DMS53 treated with DMSO at 0.1 percent for 48 hours (cell line): ENCODE data around the gene RCOR1.
"Not testable (repeated sequence)": the region's sequence is repeated elsewhere in the genome, so short reads cannot be mapped to it uniquely, and the experiment has no call there.

Source experiments
- DNase-seq: peaks from one replicate; lab custom pipeline; 2025; ENCODE audit not compliant: unreplicated experiment; lab: John Stamatoyannopoulos, UW

RCOR1 gene

DNA sequence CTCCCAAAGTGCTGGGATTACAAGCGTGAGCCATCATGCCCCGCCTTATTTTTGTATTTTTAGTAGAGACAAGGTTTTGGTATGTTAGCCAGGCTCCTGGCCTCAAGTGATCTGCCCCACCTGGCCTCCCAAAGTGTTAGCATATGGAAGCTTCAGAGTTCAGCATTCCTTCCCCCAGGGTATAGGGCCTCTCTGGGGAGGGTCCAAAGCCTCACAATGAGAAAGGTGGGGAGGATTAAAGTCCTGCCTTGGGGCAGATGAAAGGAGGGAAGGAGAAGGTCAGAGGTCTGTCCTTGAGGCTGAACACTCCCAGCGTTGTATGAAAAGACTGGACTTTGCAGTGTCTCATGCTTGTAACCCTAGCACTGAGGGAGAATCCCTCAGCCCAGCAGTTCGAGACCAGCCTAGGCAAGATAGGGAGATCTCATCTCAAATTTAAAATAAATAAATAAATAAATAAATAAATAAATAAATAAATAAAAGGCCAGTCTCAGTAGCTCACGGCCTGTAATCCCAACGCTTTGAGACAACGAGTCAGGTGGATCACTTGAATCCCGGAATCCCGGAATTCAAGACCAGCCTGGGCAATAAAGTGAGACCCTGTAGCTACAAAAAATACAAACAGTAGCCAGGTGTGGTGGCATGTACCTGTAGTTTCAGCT is 22.0 kb upstream of the RCOR1 start:
- DNase-seq: no peak

DNA sequence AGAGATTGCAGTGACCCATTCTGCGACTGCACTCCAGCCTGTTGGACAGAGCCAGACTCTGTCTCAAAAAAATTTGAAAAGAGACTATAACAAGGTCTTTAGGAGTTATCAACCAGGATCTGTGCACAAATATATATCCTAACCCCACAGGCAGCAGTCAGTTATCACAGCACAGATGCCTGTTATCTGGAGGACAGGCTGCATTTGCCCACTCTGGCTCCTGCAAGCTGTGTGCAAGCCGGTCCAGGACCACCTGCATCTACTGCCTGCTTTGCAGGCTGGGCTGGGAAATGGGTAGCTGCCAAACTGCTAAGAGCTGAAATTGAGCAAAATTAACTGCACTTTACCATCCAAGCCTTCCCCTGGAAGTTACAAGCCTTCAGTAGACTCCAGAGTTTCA is 21.4 kb upstream of the RCOR1 start:
- no peak for DNase-seq

DNA sequence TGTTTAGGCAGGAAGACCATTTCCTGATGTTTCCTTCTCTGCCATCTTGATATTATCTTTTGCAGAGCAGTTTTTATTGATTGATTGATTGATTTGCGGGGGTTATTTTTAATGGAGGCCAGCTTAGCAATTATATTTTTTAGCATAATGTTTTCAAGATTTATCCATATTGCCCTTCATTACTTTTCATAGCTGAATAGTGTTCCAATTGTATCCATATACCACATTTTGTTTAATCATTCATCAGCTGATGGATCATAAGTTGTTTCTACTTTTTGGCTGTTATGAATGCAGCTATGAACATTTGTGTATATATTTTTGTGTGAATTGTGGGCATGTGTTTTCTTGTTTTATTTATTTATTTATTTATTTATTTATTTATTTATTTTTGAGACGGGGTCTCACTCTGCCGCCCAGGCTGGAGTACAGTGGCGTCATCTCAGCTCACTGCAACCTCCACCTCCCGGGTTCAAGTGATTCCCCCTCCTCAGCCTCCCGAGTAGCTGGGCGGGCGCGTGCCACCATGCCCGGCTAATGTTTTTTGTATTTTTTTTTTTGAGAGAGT is 20.9 kb upstream of the RCOR1 start:
- no peak for DNase-seq

DNA sequence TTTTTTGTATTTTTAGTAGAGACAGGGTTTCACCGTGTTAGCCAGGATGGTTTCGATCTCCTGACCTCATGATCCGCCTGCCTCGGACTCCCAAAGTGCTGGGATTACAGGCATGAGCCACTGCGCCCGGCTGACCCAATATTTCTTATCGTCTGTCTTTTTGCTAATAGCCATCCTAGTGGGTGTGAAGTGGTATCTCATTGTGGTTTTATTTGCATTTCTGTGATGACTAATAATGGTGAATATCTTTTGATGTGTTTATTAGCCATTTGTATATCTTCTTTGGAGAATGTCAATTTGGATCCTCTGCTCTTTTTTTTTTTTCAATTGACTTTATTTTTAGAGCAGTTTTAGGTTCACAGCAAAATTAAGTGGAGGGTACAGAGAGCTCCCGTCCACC is 19.3 kb upstream of the RCOR1 start:
- DNase-seq: not testable (repeated sequence)

DNA sequence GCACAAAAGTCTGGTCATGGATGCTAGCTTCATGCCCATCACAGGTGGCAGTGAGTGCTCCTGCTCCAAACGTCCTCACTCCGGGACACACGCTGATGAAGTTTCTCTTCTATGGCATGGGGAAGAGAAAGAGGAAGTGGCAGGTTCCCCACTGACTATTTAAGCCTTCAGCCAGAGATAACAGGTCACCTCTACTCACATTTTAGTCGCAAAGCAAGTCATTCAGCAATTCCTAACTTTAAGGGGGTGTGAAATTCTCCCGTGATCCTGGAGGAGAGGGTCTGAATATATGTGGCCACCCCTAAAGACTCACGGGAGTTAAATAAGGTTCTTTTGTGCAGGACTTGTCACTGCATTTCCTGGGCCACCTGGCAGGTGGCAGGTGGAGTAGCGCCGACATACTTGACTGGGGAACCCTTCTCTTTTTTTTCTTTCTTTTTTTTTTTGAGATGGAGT is 18.8 kb upstream of the RCOR1 start:
- no peak for DNase-seq

DNA sequence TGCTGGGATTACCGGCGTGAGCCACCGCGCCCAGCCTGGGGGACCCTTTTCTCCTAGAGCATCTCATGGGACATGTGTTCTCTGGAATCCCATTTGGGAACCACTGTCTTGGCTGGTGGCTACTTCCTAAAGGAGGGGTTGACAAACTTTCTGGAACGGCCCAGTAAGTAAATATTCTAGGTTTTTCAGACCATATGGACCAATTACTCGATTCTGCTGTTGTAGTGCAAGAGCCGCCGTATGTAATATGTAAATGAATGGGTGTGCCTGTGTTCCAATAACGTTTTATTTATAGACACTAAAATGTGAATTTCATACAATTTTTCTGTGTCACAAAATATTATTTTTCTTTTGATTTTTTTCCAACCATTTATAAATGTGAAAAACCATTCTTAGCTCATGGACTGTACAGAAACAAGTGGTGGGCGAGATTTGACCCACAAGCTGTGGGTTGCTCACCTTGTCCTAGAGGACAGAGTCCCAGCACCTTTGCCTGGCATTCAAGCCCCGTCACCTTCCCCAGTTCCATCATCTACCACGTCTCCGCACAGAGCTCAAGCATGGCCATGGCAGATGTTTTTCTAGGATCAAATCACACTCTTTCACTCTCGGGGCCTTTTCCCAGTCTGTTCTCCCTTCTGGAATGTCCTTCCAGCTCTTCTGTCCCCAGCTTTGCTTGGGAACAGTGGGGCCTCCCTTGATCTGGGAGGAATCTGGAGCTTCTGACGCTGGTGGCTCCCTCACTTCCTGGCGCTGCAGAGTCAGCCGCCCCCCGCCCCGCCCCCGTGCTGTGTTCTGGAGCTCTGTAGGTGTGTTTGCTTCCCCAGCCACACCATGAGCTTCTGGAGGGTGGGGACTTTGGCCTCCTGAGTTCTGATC is 17.9 kb upstream of the RCOR1 start:
- DNase-seq: no peak

DNA sequence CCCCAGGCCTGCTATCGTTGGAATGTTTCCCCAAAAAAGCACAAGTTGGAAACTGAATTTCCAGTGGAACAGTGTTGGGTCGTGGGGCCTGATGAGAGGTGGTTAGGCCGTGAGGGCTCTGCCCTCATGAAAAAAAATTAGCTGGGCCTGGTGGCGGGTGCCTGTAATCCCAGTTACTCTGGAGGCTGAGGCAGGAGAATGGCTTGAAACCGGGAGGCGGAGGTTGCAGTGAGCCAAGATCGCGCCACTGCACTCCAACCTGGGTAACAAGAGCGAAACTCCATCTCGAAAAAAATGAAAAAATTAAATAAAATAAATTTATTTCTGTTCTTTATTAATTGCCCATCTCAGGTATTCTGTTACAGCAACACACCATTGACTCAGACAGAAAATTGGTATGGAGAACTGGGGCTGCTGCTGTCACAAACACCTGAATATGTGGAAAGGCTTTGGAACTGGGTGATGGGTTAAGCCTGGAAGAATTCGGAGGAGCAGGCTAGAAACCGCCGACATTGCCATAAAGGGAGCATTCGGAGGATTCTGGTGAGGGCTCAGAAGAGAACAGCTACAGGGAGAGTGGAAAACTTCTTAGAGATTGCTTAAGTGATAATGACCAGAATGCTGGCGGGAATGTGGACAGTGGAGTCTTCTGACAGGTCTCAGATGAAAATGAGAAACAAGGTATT is 17.1 kb upstream of the RCOR1 start:
- DNase-seq: no peak

DNA sequence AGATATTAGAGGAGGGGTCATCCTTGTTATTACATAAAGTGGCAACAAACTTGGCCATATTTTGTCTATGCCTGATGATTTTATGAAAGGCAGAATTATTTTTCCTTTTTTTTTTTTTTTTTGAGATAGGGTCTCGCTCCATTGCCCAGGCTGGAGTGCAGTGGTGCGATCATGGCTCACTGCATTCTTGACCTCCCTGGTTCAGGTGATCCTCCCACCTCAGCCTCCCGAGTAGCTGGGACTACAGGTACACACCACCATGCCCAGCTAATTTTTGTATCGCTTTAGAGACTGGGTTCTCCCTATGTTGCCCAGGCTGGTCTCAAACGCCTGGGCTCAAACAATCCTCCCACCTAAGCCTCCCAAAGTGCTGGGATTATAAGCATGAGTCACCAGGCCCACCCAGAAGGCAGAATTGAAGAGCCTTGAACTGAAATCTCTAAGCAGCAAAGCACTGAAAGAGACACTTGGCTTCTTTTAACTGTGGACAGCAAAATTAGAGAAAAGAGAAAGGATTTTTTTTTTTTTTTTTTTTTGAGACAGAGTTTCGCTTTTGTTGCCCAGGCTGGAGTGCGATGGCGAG is 16.5 kb upstream of the RCOR1 start:
- DNase-seq: not testable (repeated sequence)

DNA sequence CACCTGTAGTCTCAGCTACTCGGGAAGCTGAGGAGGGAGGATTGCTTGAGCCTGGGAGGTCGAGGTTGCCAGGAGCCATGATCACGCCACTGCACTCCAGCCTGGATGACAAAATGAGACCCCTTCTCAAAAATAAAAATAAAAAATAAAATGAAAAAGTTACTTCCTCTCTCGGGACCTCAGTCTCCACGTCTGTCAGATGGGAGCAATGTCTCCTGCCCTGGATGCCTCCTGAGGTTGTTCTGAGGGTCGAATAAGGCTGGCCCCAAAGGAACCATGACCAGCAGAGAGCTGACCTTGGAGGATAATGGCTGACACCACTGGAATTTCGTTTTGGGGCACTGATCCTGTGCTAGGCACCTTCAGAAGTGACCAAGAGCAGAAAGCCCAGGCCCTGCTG is 13.6 kb upstream of the RCOR1 start:
- DNase-seq: no peak

DNA sequence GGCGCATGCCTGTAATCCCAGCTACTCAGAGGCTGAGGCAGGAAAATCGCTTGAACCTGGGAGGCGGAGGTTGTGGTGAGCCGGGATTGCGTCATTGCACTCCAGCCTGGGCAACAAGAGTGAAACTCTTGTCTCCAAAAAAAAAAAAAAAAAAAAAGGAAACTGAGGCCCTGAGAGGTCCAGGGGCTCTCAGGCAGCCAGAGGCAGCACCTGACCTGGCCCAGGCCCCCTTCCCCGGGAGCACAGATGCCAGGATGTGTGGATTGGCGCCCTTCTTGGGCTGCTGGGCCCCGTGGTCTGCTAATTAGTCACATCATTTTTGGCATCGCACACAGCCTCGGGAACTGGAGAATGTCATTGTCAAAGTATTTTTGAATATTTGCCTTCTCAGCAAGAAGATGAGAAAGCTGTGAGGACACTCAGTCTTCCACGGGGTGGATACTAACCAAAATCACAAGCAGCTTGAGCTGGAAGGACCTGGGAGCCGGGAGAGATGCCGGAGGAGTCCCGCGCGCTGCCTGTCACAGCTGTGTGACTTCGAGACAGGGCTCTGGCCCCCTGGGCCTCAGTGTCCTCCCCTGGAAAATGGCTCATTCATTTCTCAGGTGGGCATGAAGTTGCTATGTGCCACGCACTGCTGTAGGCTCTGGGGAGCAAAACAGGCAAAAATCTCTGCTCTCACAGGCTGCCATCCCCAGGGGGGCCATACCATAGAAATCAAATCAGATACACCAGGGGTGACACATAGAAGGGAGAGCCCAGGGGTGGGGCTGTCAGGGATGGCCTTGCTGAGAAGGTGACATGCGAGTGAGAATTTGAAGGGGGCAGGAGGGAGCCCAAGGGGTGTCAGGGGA is 12.5 kb upstream of the RCOR1 start:
- no peak for DNase-seq

DNA sequence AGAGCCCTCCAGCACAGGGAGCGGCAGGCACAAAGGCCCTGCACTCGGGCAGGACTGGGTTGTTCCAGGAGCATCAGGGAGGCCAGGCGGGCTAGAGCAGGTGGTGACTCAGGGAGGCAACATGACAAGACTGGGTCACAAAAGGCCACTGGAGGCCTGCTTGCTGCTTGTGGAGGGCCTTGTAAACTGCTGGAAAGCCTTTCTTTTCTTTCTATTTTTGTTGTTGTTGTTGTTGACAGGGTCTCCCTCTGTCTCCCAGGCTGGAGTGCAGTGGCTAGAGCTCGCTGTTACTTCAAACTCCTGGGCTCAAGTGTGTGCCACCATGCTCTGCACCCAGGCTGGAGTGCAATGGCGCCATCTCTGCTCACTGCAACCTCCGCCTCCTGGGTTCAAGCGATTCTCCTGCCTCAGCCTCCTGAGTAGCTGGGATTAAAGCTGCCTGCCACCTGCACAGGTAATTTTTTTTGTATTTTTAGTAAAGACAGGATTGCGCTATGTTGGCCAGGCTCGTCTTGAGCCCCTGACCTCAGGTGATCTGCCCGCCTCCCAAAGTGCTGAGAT is 11.8 kb upstream of the RCOR1 start:
- DNase-seq: no peak

DNA sequence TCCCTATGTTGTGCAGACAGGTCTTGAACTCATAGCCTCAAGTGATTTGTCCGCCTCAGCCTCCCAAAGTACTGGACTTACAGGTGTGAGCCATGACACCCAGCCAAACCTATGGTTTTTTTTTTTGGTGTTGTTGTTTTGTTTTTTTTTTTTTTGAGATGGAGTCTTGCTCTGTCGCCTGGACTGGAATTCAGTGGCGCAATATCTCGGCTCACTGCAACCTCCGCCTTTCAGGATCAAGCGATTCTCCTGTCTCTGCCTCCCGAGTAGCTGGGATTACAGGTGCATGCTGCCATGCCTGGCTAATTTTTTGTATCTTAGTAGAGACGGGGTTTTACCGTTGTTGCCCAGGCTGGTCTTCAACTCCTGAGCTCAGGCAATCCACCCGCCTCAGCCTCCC is 11.3 kb upstream of the RCOR1 start:
- DNase-seq: no peak

DNA sequence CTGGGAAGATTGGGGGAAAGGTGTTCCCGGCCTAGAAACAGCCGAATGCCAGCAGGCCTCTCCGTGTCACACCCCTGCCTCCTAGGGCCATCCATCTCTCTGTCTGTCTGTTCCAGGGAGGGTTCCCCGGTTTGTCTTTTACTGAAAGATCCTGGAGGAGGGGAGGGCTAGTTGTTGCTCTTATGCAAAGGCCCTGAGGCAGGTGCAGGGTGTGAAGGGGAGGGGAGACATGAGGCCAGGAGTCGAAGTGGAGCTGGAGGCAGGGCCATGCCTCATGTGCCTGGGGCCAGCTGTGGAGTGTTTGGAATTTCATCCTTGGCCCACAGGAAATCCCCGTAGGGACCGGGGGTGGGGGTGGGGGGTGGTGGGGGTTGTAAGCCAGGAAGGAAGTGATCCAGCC is 8.7 kb upstream of the RCOR1 start:
- no peak for DNase-seq

DNA sequence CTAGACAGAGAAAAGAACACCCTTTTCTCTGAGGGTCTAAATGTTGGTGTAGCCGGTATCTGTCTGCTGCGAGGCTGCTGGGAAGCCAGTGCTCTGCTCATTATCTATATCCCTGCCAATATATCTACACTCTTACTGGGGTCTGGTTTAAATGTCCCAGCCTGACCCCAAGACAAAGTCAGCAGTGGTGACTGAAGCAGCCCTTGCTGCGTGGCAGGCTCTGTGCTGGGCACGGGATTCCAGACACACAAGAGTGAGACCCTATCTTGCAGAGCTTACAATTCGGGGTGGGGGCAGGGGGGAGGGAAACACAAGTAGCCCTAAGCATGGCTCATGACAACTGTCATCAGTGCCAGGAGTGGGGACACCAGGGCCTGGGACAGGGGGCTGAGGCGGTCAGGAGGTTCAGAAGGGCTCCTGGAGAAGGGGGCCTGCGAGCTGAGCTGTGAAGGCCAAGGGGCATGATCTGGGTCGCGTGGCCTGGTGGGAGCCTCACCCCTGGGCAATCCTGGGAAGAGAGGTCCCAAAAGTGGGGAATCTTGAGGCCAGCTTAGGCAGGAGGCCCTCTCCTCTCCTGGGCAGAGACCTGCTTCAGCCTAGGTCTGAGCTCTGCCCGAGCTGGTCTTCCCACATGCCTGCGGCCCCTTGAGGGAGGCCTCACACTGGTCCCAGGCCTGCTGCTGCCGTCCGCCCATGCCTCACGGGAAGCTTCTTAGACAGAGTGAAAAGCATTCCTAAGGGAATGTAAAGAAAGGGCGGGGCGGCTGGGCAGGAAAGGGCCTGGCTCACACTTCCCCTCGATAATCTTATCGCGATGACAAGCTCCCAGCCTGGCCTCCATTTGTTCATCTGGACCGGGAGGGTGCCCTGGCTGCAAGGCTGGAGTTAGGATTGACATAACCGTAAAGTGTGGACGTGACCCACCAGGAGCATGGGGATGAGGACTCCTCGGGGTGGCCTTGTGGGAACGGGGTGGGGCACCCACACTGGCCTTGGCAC is 7.3 kb upstream of the RCOR1 start:
- no peak for DNase-seq

DNA sequence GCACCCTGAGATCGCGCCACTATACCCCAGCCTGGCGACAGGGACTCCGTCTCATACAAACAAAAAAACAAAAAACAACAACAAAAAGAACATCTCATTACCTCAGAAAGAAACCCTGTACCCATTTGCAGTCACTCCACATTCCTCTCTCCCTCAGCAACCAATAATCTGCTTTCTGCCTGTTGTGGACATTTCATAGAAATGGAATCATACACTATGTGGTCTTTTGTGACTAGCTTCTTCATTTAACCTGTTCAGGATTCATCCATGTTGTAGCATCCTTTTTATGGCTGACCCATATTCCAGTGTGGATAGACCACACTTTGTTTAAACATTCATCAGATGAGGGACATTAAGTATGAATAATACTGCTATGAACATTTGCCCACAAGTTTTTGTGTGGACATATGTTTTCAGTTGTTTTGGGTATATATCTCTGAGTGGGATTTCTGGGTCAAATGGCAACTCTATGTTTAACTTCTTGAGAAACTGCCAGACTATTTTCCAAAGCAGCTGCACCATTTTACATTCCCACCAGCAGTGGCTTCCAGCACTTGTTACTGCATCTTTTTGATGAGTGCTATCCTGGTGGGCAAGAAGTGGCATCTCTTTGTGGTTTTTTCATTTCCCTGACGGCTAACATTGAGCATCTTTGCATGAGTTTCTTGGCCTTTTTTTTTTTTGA is 5.9 kb upstream of the RCOR1 start:
- no peak for DNase-seq

DNA sequence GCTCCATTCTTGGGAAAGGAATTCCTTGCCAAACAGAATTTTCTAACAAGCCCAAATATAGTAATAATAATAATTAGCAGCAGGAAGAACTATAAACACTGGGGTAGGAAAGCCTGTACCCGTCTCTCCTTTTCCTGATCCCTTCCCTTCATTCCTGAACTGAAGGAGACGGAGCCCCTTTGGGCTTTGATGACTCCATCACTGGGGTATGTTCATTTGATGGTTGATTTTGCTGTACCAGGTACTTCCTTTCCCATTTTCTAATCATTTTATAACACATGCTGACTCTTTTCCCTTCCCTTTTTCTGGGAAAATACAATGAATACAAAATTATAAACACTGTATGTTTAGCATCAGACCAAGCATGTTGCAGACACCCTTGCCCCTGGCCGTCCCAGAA is 3.6 kb upstream of the RCOR1 start:
- DNase-seq: no peak

DNA sequence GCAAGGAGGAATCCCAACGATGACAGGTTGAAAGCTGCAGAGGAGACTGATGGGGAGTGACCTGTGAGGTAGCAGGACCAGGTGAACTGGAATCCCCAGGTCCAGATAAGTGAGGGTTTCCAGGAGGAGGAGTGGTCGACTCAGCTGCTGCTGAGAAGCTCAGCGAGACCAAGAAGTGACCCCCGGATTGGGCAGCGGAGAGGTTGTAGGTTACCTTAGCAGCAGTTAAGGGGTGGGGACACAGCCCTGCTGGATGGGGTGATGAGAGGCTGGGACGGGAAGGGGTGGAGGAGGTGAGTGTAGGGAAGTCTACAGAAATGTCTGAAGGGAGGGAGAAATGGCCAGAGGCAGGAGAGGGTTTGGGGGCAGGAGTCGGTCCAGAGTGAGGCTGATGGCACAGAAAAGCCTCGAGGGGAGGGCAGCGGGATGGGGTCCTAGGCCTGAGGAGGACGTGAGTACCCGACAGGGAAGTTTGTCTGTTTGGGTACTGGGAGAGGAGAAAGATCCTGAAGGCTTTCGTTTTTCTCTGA is 2.6 kb upstream of the RCOR1 start:
- DNase-seq: no peak

DNA sequence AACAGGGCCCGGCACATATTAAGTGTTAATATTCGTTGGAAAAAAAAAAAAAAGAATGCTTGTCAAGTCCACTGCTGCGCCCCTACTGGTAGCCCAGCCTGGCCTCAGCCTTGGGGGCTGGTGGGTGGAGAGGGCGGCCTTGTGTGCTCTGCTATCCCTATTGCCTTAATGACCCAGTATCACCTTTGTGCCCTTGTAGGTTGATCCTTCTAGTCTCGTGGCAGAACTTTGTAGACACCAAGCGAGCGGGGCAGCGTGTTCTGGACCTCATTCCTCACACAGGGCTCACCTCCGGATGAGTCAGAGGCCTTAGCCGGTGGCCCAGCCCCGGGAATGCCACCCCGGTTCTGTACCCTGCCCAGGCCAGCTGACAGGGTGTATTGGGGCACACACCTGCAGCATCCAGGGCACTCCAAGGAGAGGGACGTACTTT is 1.8 kb upstream of the RCOR1 start:
- no peak for DNase-seq
